ENCODE results near the gene ZBTB38. TPM values are rescaled to one million over a fixed set of nuclear protein-coding genes. Genes with fewer than 3 reads are reported as not detected.

The ZBTB38 gene
- total RNA-seq, 4 donors from 2014 or later = 65.8 to 101 (median 85.9) TPM

DNA sequence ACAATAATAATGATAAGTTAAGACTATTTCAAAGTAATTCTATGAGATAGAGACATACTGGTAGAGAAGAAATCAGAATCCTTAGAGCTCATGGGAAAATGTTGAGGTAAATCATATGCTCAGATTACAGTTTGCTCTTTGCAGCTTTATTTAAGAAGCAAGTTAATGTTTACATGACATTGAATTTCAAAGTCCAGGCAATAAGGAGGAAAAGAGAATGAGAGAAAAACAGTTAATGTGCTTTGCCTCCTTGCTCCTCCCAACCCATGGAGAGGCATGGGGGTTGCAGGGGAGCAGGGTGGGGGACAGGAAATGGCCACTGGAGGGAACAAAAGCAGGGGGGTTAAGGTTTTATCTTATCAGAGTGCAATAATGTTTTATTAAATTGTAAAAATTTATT is 42.2 kb upstream of the ZBTB38 start:
- H3K27ac ChIP-seq = no peak overlapping the region
- H3K36me3 ChIP-seq = no peaks in the 10 kb centered on the region
- no peaks in the 10 kb centered on the region for H3K9me3 ChIP-seq
- H3K4me1 ChIP-seq = no peaks in the 10 kb centered on the region
- H3K27me3 ChIP-seq = no peaks in the 10 kb centered on the region
- TF ChIP-seq EP300 (IDR thresholded peaks at IDR 0.05) = no peak
- no peak for TF ChIP-seq POLR2A (IDR thresholded peaks at IDR 0.05)
- TF ChIP-seq POLR2AphosphoS5 (IDR thresholded peaks at IDR 0.05) = no peak
- no peak for TF ChIP-seq CTCF (IDR thresholded peaks at IDR 0.05)
- H3K4me3 ChIP-seq = no peak overlapping the region
- DNase-seq (ENCODE audit: low spot score in 2 of 2) = no peak

DNA sequence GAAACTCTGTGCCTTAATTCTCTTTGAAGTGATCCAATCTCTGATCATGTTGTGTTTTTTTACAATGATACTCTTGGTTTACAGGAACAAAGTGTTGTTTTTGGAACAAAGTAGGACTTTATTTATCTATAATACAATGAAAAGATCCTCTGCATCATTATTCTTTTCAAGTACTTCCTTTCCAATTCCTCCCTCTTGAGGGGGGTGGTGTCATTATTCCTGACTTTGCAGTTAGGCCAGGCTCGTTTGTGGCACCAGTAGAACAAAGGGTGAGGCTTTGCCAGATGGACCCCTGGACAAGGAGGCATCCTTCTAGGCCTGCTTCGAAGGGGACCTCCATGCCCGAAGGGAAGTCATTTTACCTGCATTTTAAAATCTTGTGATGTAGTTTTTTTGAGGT is 41.7 kb upstream of the ZBTB38 start:
- no peak overlapping the region for H3K27ac ChIP-seq
- peaks cover 1% of the 10 kb centered on the region for H3K4me1 ChIP-seq
- no peak overlapping the region for H3K4me3 ChIP-seq
- no peaks in the 10 kb centered on the region for H3K27me3 ChIP-seq
- WGBS = 77% methylated on average over 3 of the region's 3 CpGs
- no peaks in the 10 kb centered on the region for H3K9me3 ChIP-seq
- no peaks in the 10 kb centered on the region for H3K36me3 ChIP-seq
- no peak for DNase-seq (ENCODE audit: low spot score in 2 of 2)
- TF ChIP-seq POLR2AphosphoS5 (IDR thresholded peaks at IDR 0.05) (no peak), POLR2A (IDR thresholded peaks at IDR 0.05) (no peak), EP300 (IDR thresholded peaks at IDR 0.05) (no peak), CTCF (IDR thresholded peaks at IDR 0.05) (no peak)

GRCh38 chr3:141328286-141329166 is 39.8 kb upstream of the ZBTB38 start:
- no peaks in the 10 kb centered on the region for H3K36me3 ChIP-seq
- TF ChIP-seq POLR2A (IDR thresholded peaks at IDR 0.05) (no peak), CTCF (IDR thresholded peaks at IDR 0.05) (no peak), EP300 (IDR thresholded peaks at IDR 0.05) (no peak), POLR2AphosphoS5 (IDR thresholded peaks at IDR 0.05) (no peak)
- H3K27ac ChIP-seq = no peak overlapping the region
- peaks cover 10% of the 10 kb centered on the region for H3K4me1 ChIP-seq
- no peak overlapping the region for H3K4me3 ChIP-seq
- 73% methylated on average over 7 of the region's 7 CpGs for WGBS
- H3K27me3 ChIP-seq = no peaks in the 10 kb centered on the region
- no peaks in the 10 kb centered on the region for H3K9me3 ChIP-seq
- no peak for DNase-seq (ENCODE audit: low spot score in 2 of 2)

DNA sequence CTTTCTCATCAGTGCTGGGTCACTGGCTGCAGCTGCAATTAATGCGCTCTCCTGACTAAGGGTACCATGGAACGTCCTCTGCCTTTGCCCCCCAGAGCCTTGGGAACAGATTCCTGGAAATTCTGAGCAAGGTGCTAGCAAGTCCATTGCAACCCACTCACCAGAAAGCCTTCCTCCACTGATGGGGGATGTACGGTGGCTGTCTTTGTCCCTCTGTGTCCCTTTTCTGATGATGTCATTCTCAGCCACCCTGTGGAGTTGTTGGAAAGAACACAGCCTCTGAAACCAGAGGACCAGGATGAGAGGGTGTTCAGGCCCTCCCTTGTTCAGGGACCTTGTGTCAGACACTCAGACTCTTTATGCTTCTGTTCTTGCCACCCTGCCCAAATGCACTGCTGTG is 38.1 kb upstream of the ZBTB38 start:
- no peaks in the 10 kb centered on the region for H3K36me3 ChIP-seq
- H3K27me3 ChIP-seq = no peaks in the 10 kb centered on the region
- WGBS = 90% methylated on average over 3 of the region's 3 CpGs
- peaks cover 10% of the 10 kb centered on the region for H3K4me1 ChIP-seq
- TF ChIP-seq POLR2AphosphoS5 (IDR thresholded peaks at IDR 0.05) = no peak
- no peak for TF ChIP-seq POLR2A (IDR thresholded peaks at IDR 0.05)
- TF ChIP-seq EP300 (IDR thresholded peaks at IDR 0.05) = no peak
- no peak for TF ChIP-seq CTCF (IDR thresholded peaks at IDR 0.05)
- H3K9me3 ChIP-seq = no peaks in the 10 kb centered on the region
- H3K27ac ChIP-seq = no peak overlapping the region
- no peak overlapping the region for H3K4me3 ChIP-seq
- DNase-seq (ENCODE audit: low spot score in 2 of 2) = no peak

DNA sequence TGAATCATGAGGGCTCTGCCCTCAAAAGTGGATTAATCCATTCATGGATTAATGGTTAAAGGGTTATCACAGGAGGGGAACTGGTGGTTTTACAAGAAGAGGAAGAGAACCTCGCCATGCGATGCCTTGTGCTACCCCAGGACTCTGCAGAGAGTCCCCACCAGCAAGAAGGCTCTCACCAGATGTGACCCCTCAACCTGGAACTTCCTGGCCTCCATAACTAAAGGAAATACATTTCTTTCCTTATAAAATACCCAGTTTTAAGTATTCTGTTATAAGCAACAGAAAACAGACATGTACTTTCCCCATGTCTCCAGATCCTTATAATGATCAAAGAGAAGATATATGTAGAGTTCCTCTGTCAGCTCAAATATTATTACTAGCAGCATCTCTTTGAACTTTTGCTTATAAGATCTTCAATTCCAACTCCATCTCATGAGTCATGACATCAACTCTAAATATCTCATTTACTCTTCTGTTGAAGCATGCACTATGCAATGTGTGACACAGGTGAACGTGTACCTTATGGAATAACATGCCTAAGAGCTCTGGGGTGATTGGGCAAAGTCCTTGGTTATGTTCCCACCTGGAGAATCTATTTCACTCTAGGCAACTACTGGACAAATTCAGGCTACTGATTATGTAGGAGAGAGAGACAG is 37.5 kb upstream of the ZBTB38 start:
- Histone ChIP-seq H3K4me3 (no peak overlapping the region), H3K27me3 (no peaks in the 10 kb centered on the region), H3K36me3 (no peaks in the 10 kb centered on the region), H3K9me3 (no peaks in the 10 kb centered on the region), H3K27ac (no peak overlapping the region), H3K4me1 (peaks cover 10% of the 10 kb centered on the region)
- no peak for DNase-seq (ENCODE audit: low spot score in 2 of 2)
- TF ChIP-seq POLR2AphosphoS5 (IDR thresholded peaks at IDR 0.05) (no peak), EP300 (IDR thresholded peaks at IDR 0.05) (no peak), POLR2A (IDR thresholded peaks at IDR 0.05) (no peak), CTCF (IDR thresholded peaks at IDR 0.05) (no peak)
- WGBS = 88% methylated on average over 3 of the region's 3 CpGs

All from suprapubic skin (tissue), 4 donors.